Trophoblast cell (in vitro differentiated cells and primary cell): ENCODE measurements around the gene RIC8B.

Experiments used
- DNase-seq, 2 donors: peaks; one replicate each; pipeline ENCODE4 v3.0.0-alpha.2; 2016
- H2AFZ ChIP-seq: 2 replicates; pipeline ENCODE4 v1.6.1; 2013; ENCODE audit warnings: low read length, moderate library complexity, mild to moderate bottlenecking; ENCODE audit not compliant: insufficient read depth, poor library complexity
- H2AK5ac ChIP-seq: 2 replicates; pipeline ENCODE4 v1.6.1; 2013; ENCODE audit warnings: mild to moderate bottlenecking, low read length
- H2BK120ac ChIP-seq: 2 replicates; pipeline ENCODE4 v1.6.1; 2013; ENCODE audit warnings: low read length, mild to moderate bottlenecking, moderate library complexity; ENCODE audit not compliant: insufficient read depth, poor library complexity
- H2BK12ac ChIP-seq: 2 replicates; pipeline ENCODE4 v1.6.1; 2013; ENCODE audit warnings: mild to moderate bottlenecking, low read length, moderate library complexity
- H2BK5ac ChIP-seq: 2 replicates; pipeline ENCODE4 v1.6.1; 2013; ENCODE audit warnings: low read length, low read depth, moderate library complexity, mild to moderate bottlenecking; ENCODE audit not compliant: poor library complexity
- H3K14ac ChIP-seq: 2 replicates; pipeline ENCODE4 v1.6.1; 2013; ENCODE audit warnings: mild to moderate bottlenecking, low read length
- H3K18ac ChIP-seq: 2 replicates; pipeline ENCODE4 v1.6.1; 2013; ENCODE audit warnings: mild to moderate bottlenecking, low read length
- H3K23ac ChIP-seq: 2 replicates; pipeline ENCODE4 v1.6.1; 2013; ENCODE audit warnings: low read length
- H3K27ac ChIP-seq: 2 replicates; pipeline ENCODE4 v1.5.1; 2013; ENCODE audit warnings: low read depth, mild to moderate bottlenecking, inconsistent platforms, low read length, moderate library complexity
- H3K27me3 ChIP-seq: 2 replicates; pipeline ENCODE4 v1.6.1; 2013; ENCODE audit warnings: inconsistent platforms, mild to moderate bottlenecking, low read length, moderate library complexity; ENCODE audit not compliant: insufficient read depth
- H3K36me3 ChIP-seq, 2 experiments: 1 replicate in 1 of 2; 2 replicates in 1 of 2; pipeline ENCODE4 v1.6.1; 2013; ENCODE audit warnings: low read length in 2 of 2, mild to moderate bottlenecking in 2 of 2, moderate library complexity in 1 of 2; ENCODE audit not compliant: insufficient read depth in 2 of 2, control insufficient read depth in 1 of 2
- H3K4ac ChIP-seq: 2 replicates; pipeline ENCODE4 v1.6.1; 2013; ENCODE audit warnings: low read depth, mild to moderate bottlenecking, low read length, moderate library complexity
- H3K4me1 ChIP-seq, 2 experiments: 1 replicate in 1 of 2; 2 replicates in 1 of 2; pipeline ENCODE4 v1.6.1; 2013; ENCODE audit warnings: low read length in 2 of 2, mild to moderate bottlenecking in 2 of 2, moderate library complexity in 1 of 2; ENCODE audit not compliant: insufficient read depth in 2 of 2, control insufficient read depth in 1 of 2
- H3K4me2 ChIP-seq: 2 replicates; pipeline ENCODE4 v1.6.1; 2013; ENCODE audit warnings: inconsistent platforms, mild to moderate bottlenecking, low read length, moderate library complexity
- H3K4me3 ChIP-seq: 2 replicates; pipeline ENCODE4 v1.5.1; 2013; ENCODE audit warnings: mild to moderate bottlenecking, low read depth, low read length, inconsistent platforms
- H3K79me1 ChIP-seq: one replicate; pipeline ENCODE4 v1.6.1; 2013; ENCODE audit warnings: low read length
- H3K79me2 ChIP-seq: 2 replicates; pipeline ENCODE4 v1.6.1; 2013; ENCODE audit warnings: low read length, mild to moderate bottlenecking; ENCODE audit not compliant: control insufficient read depth, insufficient read depth, poor library complexity
- H3K9ac ChIP-seq: 2 replicates; pipeline ENCODE4 v1.6.1; 2013; ENCODE audit warnings: mild to moderate bottlenecking, low read length
- H3K9me3 ChIP-seq: 2 replicates; pipeline ENCODE4 v1.6.1; 2013; ENCODE audit warnings: low read depth, mild to moderate bottlenecking, control low read depth, inconsistent platforms, low read length; ENCODE audit not compliant: insufficient read depth
- H4K12ac ChIP-seq: 2 replicates; pipeline ENCODE4 v1.6.1; 2013; ENCODE audit warnings: low read depth, mild to moderate bottlenecking, low read length, moderate library complexity
- H4K8ac ChIP-seq: 2 replicates; pipeline ENCODE4 v1.6.1; 2013; ENCODE audit warnings: low read depth, mild to moderate bottlenecking, low read length, moderate library complexity
- H4K91ac ChIP-seq: one replicate; pipeline ENCODE4 v1.6.1; 2013; ENCODE audit warnings: low read depth, mild to moderate bottlenecking, low read length, moderate library complexity
- WGBS: extraction: QIAGEN DNeasy Blood & Tissue Kit; methylation state at CpG from one replicate; pipeline ENCODE4 v1.1.7; 2013; ENCODE audit warnings: missing lambda C conversion rate; ENCODE audit not compliant: insufficient read length, insufficient coverage; ENCODE audit errors: extremely low coverage; 5-methylcytosine and 5-hydroxymethylcytosine counted together

RIC8B gene

DNA sequence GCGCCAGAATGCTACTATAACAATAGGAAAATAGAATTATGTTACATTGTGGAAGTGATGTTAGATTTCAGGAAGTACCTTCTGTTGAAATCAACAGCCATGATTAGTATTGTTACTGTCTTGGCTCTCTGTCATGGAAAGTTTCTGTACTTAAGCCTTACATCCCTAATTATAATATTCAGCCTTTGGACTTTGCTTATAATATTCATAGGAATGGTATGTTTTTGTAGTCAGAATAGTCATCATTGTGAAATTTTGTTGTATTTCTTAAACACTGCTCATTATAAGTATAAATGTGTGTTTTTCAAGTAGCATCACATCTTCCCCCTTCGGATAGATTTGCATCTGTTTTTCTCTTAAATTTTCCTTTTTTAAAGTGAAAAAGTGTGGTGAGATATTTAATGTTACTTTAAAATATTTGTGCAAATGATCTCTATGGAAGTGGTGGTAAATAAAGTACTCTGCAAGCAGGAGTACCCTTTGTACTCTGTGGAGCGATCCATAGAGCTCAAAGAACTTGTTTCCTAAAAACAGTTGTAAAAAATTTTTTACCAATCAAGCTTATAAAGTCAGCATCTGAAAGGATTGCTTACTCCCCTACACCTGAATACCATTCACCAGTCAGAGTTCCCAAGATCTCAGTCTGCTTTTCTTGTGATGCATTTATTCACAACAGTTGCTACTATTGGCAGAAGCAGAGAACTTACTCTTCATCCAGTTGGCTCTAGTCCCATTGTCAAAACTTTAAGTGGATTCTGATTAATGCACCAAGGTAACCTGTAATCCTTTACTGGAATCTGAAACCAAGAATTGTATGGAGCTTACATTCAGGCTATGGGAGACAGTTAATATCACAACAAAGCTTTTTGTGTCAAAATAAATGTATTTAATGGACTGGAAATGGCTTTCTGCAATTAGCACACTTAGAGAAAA lies 87.8 kb downstream of the RIC8B start:
- Histone ChIP-seq H2BK120ac (no peak overlapping the region), H3K9ac (no peak overlapping the region)

DNA sequence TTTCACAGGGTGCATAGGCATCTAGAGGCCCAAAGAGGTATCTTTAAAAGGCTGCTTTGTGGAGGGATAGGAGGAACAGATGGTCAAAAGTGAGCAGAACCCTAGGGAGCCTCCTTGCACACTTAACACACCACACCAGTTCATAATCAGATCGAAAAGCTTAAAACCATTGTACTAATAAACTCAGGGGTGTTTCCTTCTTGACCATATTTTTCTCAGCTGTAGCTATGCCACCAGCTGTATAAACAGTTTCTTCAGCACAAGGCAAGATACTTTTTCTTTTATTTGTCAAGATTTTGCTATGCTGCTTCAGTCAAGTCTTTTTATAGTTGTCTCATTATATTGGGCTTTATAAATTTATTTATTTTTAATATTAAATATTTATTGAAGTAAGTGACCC lies 88.7 kb downstream of the RIC8B start:
- Histone ChIP-seq H3K4me2 (no peak overlapping the region), H3K36me3 (no peaks in the 10 kb centered on the region), H3K27me3 (no peaks in the 10 kb centered on the region), H2AK5ac (no peak overlapping the region), H2BK12ac (no peak overlapping the region), H3K9ac (no peak overlapping the region), H3K79me1 (no peaks in the 10 kb centered on the region), H3K4ac (no peak overlapping the region), H3K27ac (no peak overlapping the region), H3K14ac (no peak overlapping the region), H2AFZ (no peak overlapping the region), H2BK120ac (no peak overlapping the region), H3K18ac (no peak overlapping the region), H4K8ac (no peak overlapping the region), H4K91ac (no peak overlapping the region), H3K4me1 (no peaks in the 10 kb centered on the region), H3K79me2 (no peaks in the 10 kb centered on the region), H3K9me3 (no peaks in the 10 kb centered on the region), H2BK5ac (no peak overlapping the region), H3K23ac (no peak overlapping the region), H4K12ac (no peak overlapping the region), H3K4me3 (no peak overlapping the region)
- WGBS: no CpG with 5 or more reads among the region's 1 CpG
- no peak for DNase-seq

More for the DNA sequence above, 87.8 kb downstream of the RIC8B start:
- H3K27me3 ChIP-seq: no peaks in the 10 kb centered on the region
- no peak overlapping the region for H4K8ac ChIP-seq
- H2AFZ ChIP-seq: no peak overlapping the region
- no peak overlapping the region for H2BK12ac ChIP-seq
- H3K4me2 ChIP-seq: no peak overlapping the region
- no peak overlapping the region for H4K91ac ChIP-seq
- no peaks in the 10 kb centered on the region for H3K9me3 ChIP-seq
- no peak overlapping the region for H3K14ac ChIP-seq
- H3K4me3 ChIP-seq: no peak overlapping the region
- peak; percentile 17 to 76 for DNase-seq
- no CpG with 5 or more reads among the region's 3 CpGs for WGBS
- no peaks in the 10 kb centered on the region for H3K4me1 ChIP-seq
- no peak overlapping the region for H2BK5ac ChIP-seq
- H3K79me1 ChIP-seq: no peaks in the 10 kb centered on the region
- no peak overlapping the region for H3K4ac ChIP-seq
- H4K12ac ChIP-seq: no peak overlapping the region
- no peak overlapping the region for H3K27ac ChIP-seq
- no peak overlapping the region for H2AK5ac ChIP-seq
- no peaks in the 10 kb centered on the region for H3K79me2 ChIP-seq
- no peaks in the 10 kb centered on the region for H3K36me3 ChIP-seq
- no peak overlapping the region for H3K23ac ChIP-seq
- no peak overlapping the region for H3K18ac ChIP-seq

DNA sequence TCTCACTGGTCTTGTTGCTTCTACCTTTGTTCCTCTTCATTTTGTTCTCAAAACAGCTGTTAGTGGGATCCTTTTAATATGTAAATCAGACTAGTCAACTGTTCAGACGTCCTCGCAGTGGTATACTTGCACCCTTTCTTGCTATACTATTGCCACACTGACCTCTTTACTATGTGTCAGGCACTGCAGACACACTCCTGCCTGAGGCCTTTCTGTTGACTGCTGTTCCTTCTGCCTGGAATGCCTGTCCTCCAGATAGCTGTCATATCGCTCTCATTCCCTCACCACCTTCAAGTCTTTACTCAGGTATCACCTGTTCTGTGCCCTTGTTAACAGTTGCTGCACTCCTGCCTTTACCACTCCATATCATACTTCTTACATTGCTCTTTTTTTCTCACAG lies 91.2 kb downstream of the RIC8B start:
- Histone ChIP-seq H3K9ac (no peak overlapping the region), H2BK120ac (no peak overlapping the region), H3K4me3 (no peak overlapping the region), H3K23ac (no peak overlapping the region), H4K8ac (no peak overlapping the region), H3K4ac (no peak overlapping the region), H2BK5ac (no peak overlapping the region), H3K27me3 (no peaks in the 10 kb centered on the region), H2AFZ (no peak overlapping the region), H3K14ac (no peak overlapping the region), H3K27ac (no peak overlapping the region), H4K12ac (no peak overlapping the region), H3K18ac (no peak overlapping the region), H3K9me3 (no peaks in the 10 kb centered on the region), H3K4me1 (no peaks in the 10 kb centered on the region), H3K79me1 (no peaks in the 10 kb centered on the region), H2AK5ac (no peak overlapping the region), H3K4me2 (no peak overlapping the region), H4K91ac (no peak overlapping the region), H2BK12ac (no peak overlapping the region), H3K36me3 (no peaks in the 10 kb centered on the region), H3K79me2 (no peaks in the 10 kb centered on the region)
- DNase-seq: peak; percentile 93
- WGBS: no CpG with 5 or more reads among the region's 3 CpGs

DNA sequence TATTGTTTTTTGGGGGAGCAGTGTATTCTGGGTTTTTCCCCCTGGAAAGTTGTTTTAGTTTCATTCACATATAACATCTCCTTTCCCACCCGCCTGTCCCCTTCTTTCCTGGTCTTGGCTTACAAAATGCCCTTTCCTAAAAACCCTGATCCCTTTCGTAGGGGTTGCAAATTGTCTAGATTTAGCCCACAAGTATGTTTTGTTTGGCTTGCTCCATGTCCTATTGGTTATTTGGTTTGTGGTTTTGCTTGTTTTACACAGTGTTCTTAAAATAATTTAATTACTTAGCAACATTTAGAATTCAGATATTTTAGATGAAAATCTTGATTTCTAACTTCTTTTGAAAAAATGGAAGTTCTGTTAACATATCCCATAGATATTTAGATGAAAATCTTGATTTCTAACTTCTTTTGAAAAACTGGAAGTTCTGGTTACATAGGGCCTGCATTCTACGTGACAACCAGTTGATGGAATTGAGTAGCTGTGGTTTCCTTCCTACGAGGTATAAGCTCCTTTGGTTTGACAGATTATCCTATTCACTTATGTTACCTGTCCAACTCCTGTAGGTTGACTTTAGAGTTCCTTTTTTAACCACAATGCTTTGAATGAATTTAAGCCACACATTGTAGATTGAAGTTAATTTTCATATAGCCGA lies 92.1 kb downstream of the RIC8B start:
- Histone ChIP-seq H2BK120ac (no peak overlapping the region), H4K12ac (no peak overlapping the region), H4K8ac (no peak overlapping the region), H2BK12ac (no peak overlapping the region), H2AFZ (no peak overlapping the region), H2BK5ac (no peak overlapping the region), H3K23ac (no peak overlapping the region), H3K18ac (no peak overlapping the region), H2AK5ac (no peak overlapping the region), H3K27me3 (no peaks in the 10 kb centered on the region), H3K9ac (no peak overlapping the region), H3K79me2 (no peaks in the 10 kb centered on the region), H3K36me3 (no peaks in the 10 kb centered on the region), H3K4me1 (no peaks in the 10 kb centered on the region), H3K79me1 (no peaks in the 10 kb centered on the region), H3K14ac (no peak overlapping the region), H3K4me2 (no peak overlapping the region), H3K27ac (no peak overlapping the region), H4K91ac (no peak overlapping the region), H3K4me3 (no peak overlapping the region), H3K4ac (no peak overlapping the region), H3K9me3 (no peaks in the 10 kb centered on the region)
- WGBS: no CpG with 5 or more reads among the region's 5 CpGs
- DNase-seq: peak; percentile 21 to 86
